ENCODE measurements around the gene MICAL3.
A peak's percentile ranks its signal among the peaks of the same experiment; 100 is the strongest.

The MICAL3 gene

GRCh38 chr22:17782621-17783020, 241.7 kb downstream of the MICAL3 start:
- DNase-seq = no peak

- no peak for DNase-seq
Measured at GRCh38 chr22:17782158-17782557, 242.2 kb downstream of the MICAL3 start.

GRCh38 chr22:17781319-17782031, 242.9 kb downstream of the MICAL3 start:
- peak in 3 of 56 donors; percentile 9 to 36 (median 21) for DNase-seq

- DNase-seq = no peak
Measured at GRCh38 chr22:17780741-17781318, 243.5 kb downstream of the MICAL3 start.

GRCh38 chr22:17780116-17780740, 244.1 kb downstream of the MICAL3 start:
- DNase-seq = no peak

DNA sequence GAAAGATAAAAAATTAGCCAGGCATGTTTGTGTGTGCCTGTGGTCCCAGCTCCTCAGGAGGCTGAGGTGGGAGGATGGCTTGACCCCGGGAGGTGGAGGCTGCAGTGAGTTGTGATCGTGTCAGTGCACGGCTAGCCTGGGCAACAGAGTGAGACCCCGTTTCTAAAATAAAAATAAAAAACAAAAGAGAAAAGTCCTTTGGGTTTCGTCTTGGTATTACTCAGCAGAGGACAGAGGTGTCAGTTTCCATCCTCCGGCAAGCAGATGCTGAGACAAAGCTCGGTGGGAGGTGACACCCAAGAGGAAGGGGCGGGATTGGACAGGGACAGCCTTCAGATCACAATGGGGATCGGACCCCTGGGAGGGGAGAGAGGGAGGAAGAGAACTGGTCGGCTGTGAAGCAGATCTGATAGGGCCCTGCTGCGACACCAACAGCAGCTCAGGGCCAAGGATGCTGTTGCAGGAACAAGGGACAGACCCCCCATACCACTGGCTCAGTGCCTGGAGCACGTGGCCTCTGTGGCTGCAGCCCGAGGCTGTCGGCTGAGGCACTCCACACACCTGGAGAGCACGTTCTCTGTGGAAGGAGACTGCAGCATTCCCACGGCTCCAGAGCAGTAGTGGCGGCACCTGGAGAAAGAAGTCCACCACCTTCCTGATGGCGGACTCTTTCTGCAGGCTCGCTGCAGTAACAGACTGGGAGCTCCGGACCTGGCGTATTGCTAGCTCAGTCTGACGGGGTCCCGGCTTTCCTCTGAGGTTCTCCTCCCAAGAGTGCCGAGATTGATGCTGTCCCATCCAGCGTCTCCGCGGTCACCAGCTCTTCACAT, 244.9 kb downstream of the MICAL3 start:
- no peak for DNase-seq

DNA sequence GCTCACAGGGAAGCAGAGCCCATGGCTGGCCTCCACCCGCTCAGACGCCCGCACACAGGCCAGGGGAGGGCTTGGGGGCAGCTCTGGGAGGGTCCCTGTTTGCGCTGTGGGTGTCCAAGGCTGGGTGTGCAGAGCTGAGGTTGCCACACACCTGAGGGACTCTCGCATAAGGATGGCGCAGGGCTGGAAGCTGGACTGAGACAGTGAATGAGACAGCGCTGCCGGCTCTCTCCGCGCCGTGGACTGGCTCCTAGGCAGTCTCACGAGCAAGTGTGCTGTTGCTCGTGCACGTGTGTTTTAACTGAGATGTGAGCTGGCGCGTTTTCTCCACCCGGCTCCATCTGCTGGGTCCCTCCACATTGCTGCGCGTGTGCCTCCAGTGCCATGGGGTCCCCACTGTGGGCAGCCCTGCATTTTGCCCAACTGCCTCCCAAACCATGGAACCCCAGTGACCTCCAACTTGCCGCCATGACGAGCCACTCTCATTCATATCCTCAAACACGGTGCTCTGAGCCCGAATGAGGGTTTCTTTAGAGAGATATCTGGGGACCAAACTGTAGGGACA, 245.9 kb downstream of the MICAL3 start:
- DNase-seq = no peak

- DNase-seq = no peak
Measured at GRCh38 chr22:17777717-17778044, 246.7 kb downstream of the MICAL3 start.

- DNase-seq = peak in 1 of 56 donors; percentile 6
Measured at GRCh38 chr22:17777005-17777716, 247.2 kb downstream of the MICAL3 start.

GRCh38 chr22:17775781-17776465, 248.4 kb downstream of the MICAL3 start:
- no peak for DNase-seq

GRCh38 chr22:17774926-17775685, 249.3 kb downstream of the MICAL3 start:
- DNase-seq = no peak

GRCh38 chr22:17774206-17774925, 250.0 kb downstream of the MICAL3 start, which contains the start of gene BID:
Gene BID, minus strand, starts transcription at chr22:17774469. Its CDS starts 24,353 bp downstream, at chr22:17750116.
- peak in 5 of 56 donors; percentile 11 to 48 (median 30) for DNase-seq

DNA sequence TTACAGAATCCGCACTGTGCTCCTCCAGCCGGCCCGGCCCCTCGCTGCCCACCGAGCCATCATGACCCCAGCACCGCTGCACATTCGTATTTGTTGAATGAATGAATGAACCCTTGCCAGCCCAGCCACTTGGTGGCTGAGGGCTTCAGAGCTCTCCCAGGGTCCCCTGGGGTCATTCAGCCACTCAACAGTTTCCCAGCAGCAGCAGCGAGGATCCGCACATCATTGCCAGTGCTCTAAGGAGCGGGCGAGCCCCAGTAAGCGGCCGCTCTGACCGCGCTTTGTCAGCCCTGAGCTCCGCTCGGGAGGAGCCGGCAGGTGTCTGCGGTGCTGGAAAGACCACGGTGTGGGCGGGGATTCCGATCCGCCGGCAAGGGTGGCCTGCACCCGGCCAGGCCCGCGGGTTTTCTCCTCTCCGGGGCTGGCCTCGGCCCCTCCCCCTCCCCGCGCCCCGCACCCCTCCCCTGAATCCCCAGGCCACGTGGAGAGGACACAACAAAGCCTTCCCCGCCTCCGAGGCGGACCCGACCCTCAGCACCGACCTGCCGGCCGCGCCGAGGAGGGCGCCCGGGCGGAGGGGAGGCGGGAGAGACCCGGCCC, 250.7 kb downstream of the MICAL3 start:
- peak in 21 of 56 donors; percentile 24 to 55 (median 41) for DNase-seq

DNA sequence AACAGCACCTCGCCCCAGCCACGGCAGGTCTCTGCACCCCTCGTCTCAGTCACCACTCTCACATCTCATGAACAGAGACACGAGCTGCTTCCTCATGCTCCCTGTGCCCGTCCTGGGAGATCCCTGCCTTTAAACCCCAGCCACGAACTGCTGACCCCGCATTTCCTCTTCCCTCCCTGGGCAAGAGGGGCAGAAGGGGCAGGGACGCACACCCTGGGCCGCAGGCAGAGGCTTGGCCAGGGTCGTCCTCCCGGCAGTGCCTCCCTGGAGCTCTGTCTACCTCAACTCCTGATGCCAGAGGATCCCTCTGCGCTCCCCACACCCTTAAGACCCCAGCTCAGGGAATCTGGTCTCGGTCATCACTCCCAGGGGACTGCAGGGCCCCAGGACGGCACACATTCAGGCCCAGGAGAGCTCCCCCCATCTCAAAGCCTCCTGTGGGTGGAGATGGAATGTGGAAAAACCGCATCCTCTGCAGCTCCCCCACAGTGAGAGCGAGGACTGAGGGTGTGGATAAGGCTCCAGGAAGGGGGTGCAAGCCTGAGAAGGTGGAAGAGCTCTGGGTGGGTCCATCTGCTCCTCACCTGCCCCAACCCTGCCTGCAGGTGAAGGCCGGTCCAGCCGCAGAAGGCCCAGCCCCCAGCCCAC, 251.3 kb downstream of the MICAL3 start:
- DNase-seq = peak in 3 of 56 donors; percentile 14 to 27 (median 19)

- no peak for DNase-seq
Measured at GRCh38 chr22:17772249-17772957, 252.0 kb downstream of the MICAL3 start.

GRCh38 chr22:17770180-17771077, 253.9 kb downstream of the MICAL3 start:
- DNase-seq = peak in 31 of 56 donors; percentile 22 to 77 (median 51)
